Keratinocyte (primary cell): ENCODE measurements around the gene SHD. TPM values are rescaled to one million over a fixed set of nuclear protein-coding genes. Genes with fewer than 3 reads are reported as not detected.
"Not testable (repeated sequence)": the region's sequence is repeated elsewhere in the genome, so short reads cannot be mapped to it uniquely, and the experiment has no call there.

Source experiments
- DNase-seq: peaks from one replicate; pipeline ENCODE4 v3.0.0-alpha.2; 2011; ENCODE audit warnings: low read depth, missing footprints, low spot score
- FAIRE-seq: peaks from 2 replicates; lab custom pipeline; 2011; peaks lifted over from hg19 to GRCh38; lab: Jason Lieb, UNC
- H2AFZ ChIP-seq: 2 replicates; pipeline ENCODE4 v1.6.0; 2012; ENCODE audit warnings: low read length, control low read depth, inconsistent platforms; ENCODE audit not compliant: control insufficient read depth
- H3K27ac ChIP-seq: 2 replicates; pipeline ENCODE4 v1.5.1; 2011; ENCODE audit warnings: low read length; ENCODE audit not compliant: control insufficient read depth, insufficient read depth
- H3K27me3 ChIP-seq: 3 replicates; pipeline ENCODE4 v1.6.0; 2011; ENCODE audit warnings: low read length; ENCODE audit not compliant: control insufficient read depth, insufficient read depth; ENCODE audit errors: extremely low read depth
- H3K36me3 ChIP-seq, 2 experiments: 2 replicates in 1 of 2; 3 replicates in 1 of 2; pipeline ENCODE4 v1.5.1; 2011; ENCODE audit warnings: low read length in 2 of 2, mild to moderate bottlenecking in 1 of 2; ENCODE audit not compliant: control insufficient read depth in 2 of 2, insufficient read depth in 2 of 2; ENCODE audit errors: extremely low read depth in 1 of 2
- H3K4me1 ChIP-seq: 3 replicates; pipeline ENCODE4 v1.5.1; 2011; ENCODE audit warnings: low read length; ENCODE audit not compliant: control insufficient read depth, insufficient read depth; ENCODE audit errors: extremely low read depth
- H3K4me2 ChIP-seq: 3 replicates; pipeline ENCODE4 v1.6.0; 2011; ENCODE audit warnings: low read depth, low read length; ENCODE audit not compliant: control insufficient read depth, insufficient read depth; ENCODE audit errors: extremely low read depth
- H3K4me3 ChIP-seq, 3 experiments: fragments of 200-600 bp in 1 of 3; sonication (generic) in 1 of 3; 2 replicates in 2 of 3; 3 replicates in 1 of 3; pipeline ENCODE4 v1.5.1; 2011 to 2016; ENCODE audit warnings: low read length in 3 of 3, mild to moderate bottlenecking in 3 of 3, control low read depth in 2 of 3, inconsistent platforms in 1 of 3, low read depth in 1 of 3, mixed read lengths in 1 of 3, mixed run types in 1 of 3, moderate library complexity in 1 of 3; ENCODE audit not compliant: control insufficient read depth in 2 of 3, insufficient read depth in 2 of 3; ENCODE audit errors: extremely low read depth in 1 of 3
- H3K79me2 ChIP-seq: 2 replicates; pipeline ENCODE4 v1.6.0; 2012; ENCODE audit warnings: low read length; ENCODE audit not compliant: control insufficient read depth, insufficient read depth
- H3K9ac ChIP-seq: 3 replicates; pipeline ENCODE4 v1.6.0; 2011; ENCODE audit warnings: low read length; ENCODE audit not compliant: control insufficient read depth, insufficient read depth; ENCODE audit errors: extremely low read depth
- H3K9me1 ChIP-seq: 3 replicates; pipeline ENCODE4 v1.6.0; 2011; ENCODE audit warnings: low read length; ENCODE audit not compliant: control insufficient read depth, insufficient read depth; ENCODE audit errors: extremely low read depth
- H3K9me3 ChIP-seq: 2 replicates; pipeline ENCODE4 v1.5.1; 2012; ENCODE audit warnings: low read depth, low read length; ENCODE audit not compliant: control insufficient read depth
- H4K20me1 ChIP-seq: 3 replicates; pipeline ENCODE4 v1.6.0; 2011; ENCODE audit warnings: low read length; ENCODE audit not compliant: control insufficient read depth, insufficient read depth; ENCODE audit errors: extremely low read depth
- CTCF ChIP-seq, 3 experiments: IDR thresholded peaks in 1 of 3; conservative IDR thresholded peaks in 1 of 3; optimal IDR thresholded peaks in 1 of 3; 2 replicates in 2 of 3; 3 replicates in 1 of 3; pipeline versions ENCODE3 to v1.5.1; 2011; ENCODE audit warnings: low read length in 3 of 3, mild to moderate bottlenecking in 3 of 3, moderate library complexity in 2 of 3, control low read depth in 1 of 3, inconsistent platforms in 1 of 3; ENCODE audit not compliant: insufficient read depth in 2 of 3; ENCODE audit errors: extremely low read depth in 1 of 3
- EZH2 ChIP-seq: IDR thresholded peaks from one replicate; pipeline ENCODE4 v1.6.1; 2012; ENCODE audit warnings: inconsistent platforms, mild to moderate bottlenecking, low read length, moderate library complexity
- dilution Hi-C: fragments of 300-500 bp; cut with MboI; formaldehyde crosslinking; loops from one replicate; pipeline ENCODE4 v1.7.0; 2020; ENCODE audit warnings: low sequenced_read_pairs; ENCODE audit not compliant: extremely low pct_ligation_motif_present
- polyA plus RNA-seq, 5 experiments: library from polyadenylated mRNA; depleted of rRNA in 3 of 5; stranded (reverse) in 3 of 5; stranded (forward) in 1 of 5; unstranded in 1 of 5; fragments of >200 nt; gene quantifications; 1 replicate in 1 of 5; 2 replicates in 3 of 5; 3 replicates in 1 of 5; pipeline versions ENCODE4 v1.2.1 to v1.2.3, GENCODE V29; 2011 to 2012; ENCODE audit warnings: missing spikeins in 2 of 5, low read depth in 1 of 5, low replicate concordance in 1 of 5

SHD gene
- polyA plus RNA-seq, 1 donor (not counting 4 experiments of a cell fraction or from before 2014, with no cell fraction given): not detected

GRCh38 chr19:4284974-4285373 lies 5.9 kb downstream of the SHD start:
- Histone ChIP-seq H3K27me3 (peaks cover 31% of the 10 kb centered on the region), H2AFZ (no peak overlapping the region), H3K9me1 (no peaks in the 10 kb centered on the region), H3K79me2 (no peaks in the 10 kb centered on the region), H4K20me1 (no peaks in the 10 kb centered on the region), H3K9ac (no peak overlapping the region), H3K9me3 (no peaks in the 10 kb centered on the region), H3K36me3 (no peaks in the 10 kb centered on the region), H3K27ac (no peak overlapping the region), H3K4me1 (no peaks in the 10 kb centered on the region), H3K4me2 (peak overlapping the region; percentile 16), H3K4me3 (no peak overlapping the region)
- dilution Hi-C loops: no loop called here
- DNase-seq (no peak), FAIRE-seq (no peak)
- TF ChIP-seq EZH2: no peak
- TF ChIP-seq CTCF (optimal IDR thresholded peaks at IDR 0.05 in 1 of 3, IDR thresholded peaks at IDR 0.05 in 1 of 3, conservative IDR thresholded peaks at IDR 0.05 in 1 of 3; ENCODE audit: extremely low read depth in 1 of 3, insufficient read depth in 2 of 3, low read length in 3 of 3): no peak

- H3K79me2 ChIP-seq, H3K9ac ChIP-seq, H3K4me2 ChIP-seq, FAIRE-seq, H3K36me3 ChIP-seq, H3K9me1 ChIP-seq, H2AFZ ChIP-seq, H3K9me3 ChIP-seq, DNase-seq, dilution Hi-C loops, H3K4me1 ChIP-seq, H3K27ac ChIP-seq, H3K4me3 ChIP-seq, H4K20me1 ChIP-seq: not testable (repeated sequence)
- peaks cover 21% of the 10 kb centered on the region for H3K27me3 ChIP-seq
These were observed 7.1 kb downstream of the SHD start for GRCh38 chr19:4286141-4286540.

- Histone ChIP-seq H3K9me3 (no peaks in the 10 kb centered on the region), H3K9ac (no peak overlapping the region), H3K79me2 (no peaks in the 10 kb centered on the region), H3K36me3 (no peaks in the 10 kb centered on the region), H3K27ac (no peak overlapping the region), H4K20me1 (no peaks in the 10 kb centered on the region), H3K4me1 (no peaks in the 10 kb centered on the region), H3K4me2 (no peak overlapping the region), H2AFZ (no peak overlapping the region), H3K4me3 (no peak overlapping the region), H3K27me3 (peaks cover 17% of the 10 kb centered on the region), H3K9me1 (no peaks in the 10 kb centered on the region)
- TF ChIP-seq CTCF (optimal IDR thresholded peaks at IDR 0.05 in 1 of 3, IDR thresholded peaks at IDR 0.05 in 1 of 3, conservative IDR thresholded peaks at IDR 0.05 in 1 of 3; ENCODE audit: extremely low read depth in 1 of 3, insufficient read depth in 2 of 3, low read length in 3 of 3): no peak
- no peak for TF ChIP-seq EZH2
- no peak for FAIRE-seq
- dilution Hi-C loops: no loop called here
- no peak for DNase-seq
These were observed 9.2 kb downstream of the SHD start for GRCh38 chr19:4288091-4288777.
